Measurements from ENCODE around the gene PDE1A. TPM values are rescaled to one million over a fixed set of nuclear protein-coding genes. Genes with fewer than 3 reads are reported as not detected.

The PDE1A gene
- total and polyA plus RNA-seq, 4 donors, result 0.64 to 5.2 (median 1.7) TPM

DNA sequence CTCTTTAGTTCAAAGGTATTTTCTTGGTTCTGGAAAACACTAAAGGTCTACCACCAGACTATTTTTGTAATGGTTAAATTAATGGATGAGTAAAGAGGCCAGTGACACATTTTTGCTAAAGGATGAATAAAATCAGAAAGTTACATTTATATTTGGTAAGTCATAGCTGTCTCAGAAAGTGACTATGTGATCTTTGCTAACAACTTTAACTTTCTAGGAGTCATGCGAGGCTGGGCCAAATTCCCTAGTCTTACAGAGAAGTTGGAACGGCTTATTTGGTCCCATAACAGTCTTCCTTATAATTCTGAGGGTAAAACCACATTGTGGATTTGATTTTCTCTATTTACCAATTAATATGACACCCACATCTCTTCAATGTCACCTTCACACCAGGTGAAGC lies 198.1 kb downstream of the PDE1A start (continued):
- TF ChIP-seq, protein P1, sequence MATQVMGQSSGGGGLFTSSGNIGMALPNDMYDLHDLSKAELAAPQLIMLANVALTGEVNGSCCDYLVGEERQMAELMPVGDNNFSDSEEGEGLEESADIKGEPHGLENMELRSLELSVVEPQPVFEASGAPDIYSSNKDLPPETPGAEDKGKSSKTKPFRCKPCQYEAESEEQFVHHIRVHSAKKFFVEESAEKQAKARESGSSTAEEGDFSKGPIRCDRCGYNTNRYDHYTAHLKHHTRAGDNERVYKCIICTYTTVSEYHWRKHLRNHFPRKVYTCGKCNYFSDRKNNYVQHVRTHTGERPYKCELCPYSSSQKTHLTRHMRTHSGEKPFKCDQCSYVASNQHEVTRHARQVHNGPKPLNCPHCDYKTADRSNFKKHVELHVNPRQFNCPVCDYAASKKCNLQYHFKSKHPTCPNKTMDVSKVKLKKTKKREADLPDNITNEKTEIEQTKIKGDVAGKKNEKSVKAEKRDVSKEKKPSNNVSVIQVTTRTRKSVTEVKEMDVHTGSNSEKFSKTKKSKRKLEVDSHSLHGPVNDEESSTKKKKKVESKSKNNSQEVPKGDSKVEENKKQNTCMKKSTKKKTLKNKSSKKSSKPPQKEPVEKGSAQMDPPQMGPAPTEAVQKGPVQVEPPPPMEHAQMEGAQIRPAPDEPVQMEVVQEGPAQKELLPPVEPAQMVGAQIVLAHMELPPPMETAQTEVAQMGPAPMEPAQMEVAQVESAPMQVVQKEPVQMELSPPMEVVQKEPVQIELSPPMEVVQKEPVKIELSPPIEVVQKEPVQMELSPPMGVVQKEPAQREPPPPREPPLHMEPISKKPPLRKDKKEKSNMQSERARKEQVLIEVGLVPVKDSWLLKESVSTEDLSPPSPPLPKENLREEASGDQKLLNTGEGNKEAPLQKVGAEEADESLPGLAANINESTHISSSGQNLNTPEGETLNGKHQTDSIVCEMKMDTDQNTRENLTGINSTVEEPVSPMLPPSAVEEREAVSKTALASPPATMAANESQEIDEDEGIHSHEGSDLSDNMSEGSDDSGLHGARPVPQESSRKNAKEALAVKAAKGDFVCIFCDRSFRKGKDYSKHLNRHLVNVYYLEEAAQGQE (IDR thresholded peaks at IDR 0.05), result no peak
- TF ChIP-seq RAD21 (IDR thresholded peaks at IDR 0.05) (no peak), NR2F2 (IDR thresholded peaks at IDR 0.05) (no peak), YY1 (IDR thresholded peaks at IDR 0.05) (no peak), EGR1 (IDR thresholded peaks at IDR 0.05; ENCODE audit: low read depth in 2 of 2) (no peak), FOXA1 (IDR thresholded peaks at IDR 0.05) (no peak), JUND (IDR thresholded peaks at IDR 0.05) (no peak), HNF4A (conservative IDR thresholded peaks at IDR 0.05) (no peak), GABPA (IDR thresholded peaks at IDR 0.05 in 1 of 2, conservative IDR thresholded peaks at IDR 0.05 in 1 of 2) (no peak), RXRA (IDR thresholded peaks at IDR 0.05) (no peak)

DNA sequence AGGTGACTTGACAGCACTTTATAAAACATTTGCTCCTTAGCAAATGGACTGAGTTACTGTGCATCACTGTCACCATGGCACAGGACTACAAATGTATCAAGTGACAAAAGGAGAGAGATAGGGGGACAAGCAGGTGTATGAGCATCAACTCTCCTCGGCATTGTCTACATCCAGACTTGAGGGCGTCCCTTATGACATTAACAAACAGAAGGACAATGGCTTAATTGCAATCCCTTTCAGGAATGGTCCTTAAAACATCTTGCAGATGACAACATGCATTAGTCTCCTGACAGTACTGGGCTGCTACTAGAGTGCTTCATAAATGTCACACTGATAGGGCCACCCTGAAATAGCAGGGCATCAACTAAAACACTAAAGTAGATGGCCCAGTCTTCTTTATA lies 198.8 kb downstream of the PDE1A start:
- H3K9me3 ChIP-seq (ENCODE audit: control insufficient read depth in 4 of 4, low read length in 3 of 4), result no peaks in the 10 kb centered on the region
- no peaks in the 10 kb centered on the region for H3K4me1 ChIP-seq (ENCODE audit: control insufficient read depth in 4 of 4, insufficient read depth in 4 of 4, low read length in 3 of 4)
- H3K27me3 ChIP-seq (ENCODE audit: control insufficient read depth in 4 of 4, insufficient read depth in 4 of 4, low read length in 3 of 4), result no peaks in the 10 kb centered on the region
- TF ChIP-seq RXRA (IDR thresholded peaks at IDR 0.05) (no peak), HNF4A (conservative IDR thresholded peaks at IDR 0.05) (no peak), RAD21 (IDR thresholded peaks at IDR 0.05) (no peak), HNF4G (IDR thresholded peaks at IDR 0.05) (no peak), JUND (IDR thresholded peaks at IDR 0.05) (no peak), NR2F2 (IDR thresholded peaks at IDR 0.05) (no peak), YY1 (IDR thresholded peaks at IDR 0.05) (no peak)
- TF ChIP-seq, protein P2, sequence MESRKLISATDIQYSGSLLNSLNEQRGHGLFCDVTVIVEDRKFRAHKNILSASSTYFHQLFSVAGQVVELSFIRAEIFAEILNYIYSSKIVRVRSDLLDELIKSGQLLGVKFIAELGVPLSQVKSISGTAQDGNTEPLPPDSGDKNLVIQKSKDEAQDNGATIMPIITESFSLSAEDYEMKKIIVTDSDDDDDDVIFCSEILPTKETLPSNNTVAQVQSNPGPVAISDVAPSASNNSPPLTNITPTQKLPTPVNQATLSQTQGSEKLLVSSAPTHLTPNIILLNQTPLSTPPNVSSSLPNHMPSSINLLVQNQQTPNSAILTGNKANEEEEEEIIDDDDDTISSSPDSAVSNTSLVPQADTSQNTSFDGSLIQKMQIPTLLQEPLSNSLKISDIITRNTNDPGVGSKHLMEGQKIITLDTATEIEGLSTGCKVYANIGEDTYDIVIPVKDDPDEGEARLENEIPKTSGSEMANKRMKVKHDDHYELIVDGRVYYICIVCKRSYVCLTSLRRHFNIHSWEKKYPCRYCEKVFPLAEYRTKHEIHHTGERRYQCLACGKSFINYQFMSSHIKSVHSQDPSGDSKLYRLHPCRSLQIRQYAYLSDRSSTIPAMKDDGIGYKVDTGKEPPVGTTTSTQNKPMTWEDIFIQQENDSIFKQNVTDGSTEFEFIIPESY (IDR thresholded peaks at IDR 0.05), result no peak
- TF ChIP-seq, protein P1 (IDR thresholded peaks at IDR 0.05), result no peak
- no peak overlapping the region for H3K4me3 ChIP-seq (ENCODE audit: low read depth in 1 of 3, low read length in 3 of 3)
- DNase-seq (ENCODE audit: low spot score), result no peak
- H3K27ac ChIP-seq (ENCODE audit: low read depth in 1 of 2, low read length in 2 of 2), result no peak overlapping the region
- no peaks in the 10 kb centered on the region for H3K36me3 ChIP-seq (ENCODE audit: control insufficient read depth in 4 of 4, insufficient read depth in 3 of 4, low read depth in 1 of 4, low read length in 3 of 4)
- H3K9ac ChIP-seq (ENCODE audit: low read depth in 1 of 2, low read length in 2 of 2), result no peak overlapping the region
- WGBS, result 50% methylated on average over 2 of the region's 2 CpGs
